OCI-LY3 (cell line): ENCODE data around the gene LRP5.
"Not testable (repeated sequence)": the region's sequence is repeated elsewhere in the genome, so short reads cannot be mapped to it uniquely, and the experiment has no call there.

Experiments
- H2AFZ ChIP-seq: fragments of 200-600, 300-600 bp; shearing (Covaris generic); 2 replicates; pipeline ENCODE4 v1.6.0; 2014; ENCODE audit warnings: antibody characterized with exemption, low read depth, low read length
- H3K27ac ChIP-seq: fragments of 200-600, 300-600 bp; sonication (generic); 2 replicates; pipeline ENCODE4 v1.5.1; 2014; ENCODE audit warnings: mild to moderate bottlenecking, low read length, moderate library complexity, mixed read lengths
- H3K27me3 ChIP-seq: fragments of 200-600, 300-600 bp; sonication (generic); 2 replicates; pipeline ENCODE4 v1.6.1; 2014; ENCODE audit warnings: low read depth, low read length, mixed read lengths
- H3K36me3 ChIP-seq: fragments of 200-600, 300-600 bp; sonication (generic); replicated peaks from 2 replicates; pipeline ENCODE3; 2014; ENCODE audit warnings: low read depth, low read length, mixed read lengths
- H3K4me1 ChIP-seq: fragments of 300-600, 200-600 bp; sonication (generic); 2 replicates; pipeline ENCODE4 v1.6.1; 2014; ENCODE audit warnings: low read length, mixed read lengths
- H3K4me2 ChIP-seq: fragments of 200-600, 300-600 bp; sonication (generic); 2 replicates; pipeline ENCODE4 v1.6.1; 2014; ENCODE audit warnings: low read length, mixed read lengths
- H3K4me3 ChIP-seq: fragments of 300-600, 200-600 bp; sonication (generic); 2 replicates; pipeline ENCODE4 v1.5.1; 2014; ENCODE audit warnings: antibody characterized with exemption, mild to moderate bottlenecking, low read length, moderate library complexity
- H3K79me2 ChIP-seq: fragments of 300-600, 200-600 bp; shearing (Covaris generic); 2 replicates; pipeline ENCODE4 v1.6.1; 2014; ENCODE audit warnings: mild to moderate bottlenecking, low read length, mixed read lengths
- H3K9ac ChIP-seq: fragments of 300-600, 200-600 bp; shearing (Covaris generic); 2 replicates; pipeline ENCODE4 v1.6.0; 2014; ENCODE audit warnings: mild to moderate bottlenecking, low read length, moderate library complexity
- H3K9me3 ChIP-seq: fragments of 200-600, 300-600 bp; shearing (Covaris generic); 2 replicates; pipeline ENCODE4 v1.6.1; 2014; ENCODE audit warnings: low read length, mixed read lengths; ENCODE audit not compliant: insufficient read depth
- H4K20me1 ChIP-seq: fragments of 200-600, 300-600 bp; sonication (generic); 2 replicates; pipeline ENCODE4 v1.6.1; 2016; ENCODE audit warnings: low read length, mixed read lengths; ENCODE audit not compliant: insufficient read depth
- CTCF ChIP-seq: fragments of 200-600, 300-600 bp; sonication (generic); IDR thresholded peaks from 2 replicates; pipeline ENCODE4 v1.5.1; 2014; ENCODE audit warnings: antibody characterized with exemption, low read length, low read depth
- EZH2phosphoT487 ChIP-seq: fragments of 200-600 bp; shearing (Covaris generic); IDR thresholded peaks from 2 replicates; pipeline ENCODE4 v1.6.1; 2018; ENCODE audit warnings: antibody characterized with exemption, mixed run types, low read depth

Gene LRP5

GRCh38 chr11:68397256-68397655 lies 84.9 kb downstream of the LRP5 start:
- Histone ChIP-seq H3K4me3 (no peak overlapping the region), H3K27ac (no peak overlapping the region), H2AFZ (no peak overlapping the region), H3K27me3 (no peaks in the 10 kb centered on the region), H3K36me3 (no peaks in the 10 kb centered on the region), H3K9me3 (no peaks in the 10 kb centered on the region), H4K20me1 (peaks cover 3% of the 10 kb centered on the region; the same call in 1 of the 2 replicates), H3K9ac (no peak overlapping the region), H3K4me2 (no peak overlapping the region), H3K79me2 (no peaks in the 10 kb centered on the region), H3K4me1 (peaks cover 8% of the 10 kb centered on the region)
- no peak for TF ChIP-seq CTCF
- TF ChIP-seq EZH2phosphoT487: no peak

- Histone ChIP-seq H3K27ac (no peak overlapping the region), H3K79me2 (no peaks in the 10 kb centered on the region), H3K4me2 (no peak overlapping the region), H3K9me3 (no peaks in the 10 kb centered on the region), H3K27me3 (no peaks in the 10 kb centered on the region), H3K36me3 (peaks cover 9% of the 10 kb centered on the region), H2AFZ (no peak overlapping the region), H3K4me1 (peaks cover 8% of the 10 kb centered on the region), H3K9ac (no peak overlapping the region), H3K4me3 (no peak overlapping the region), H4K20me1 (peaks cover 3% of the 10 kb centered on the region; the same call in 1 of the 2 replicates)
- no peak for TF ChIP-seq CTCF
- no peak for TF ChIP-seq EZH2phosphoT487
These were observed 86.8 kb downstream of the LRP5 start for GRCh38 chr11:68398995-68399851.

GRCh38 chr11:68399916-68400315 lies 87.5 kb downstream of the LRP5 start:
- no peaks in the 10 kb centered on the region for H3K27me3 ChIP-seq
- H4K20me1 ChIP-seq: peaks cover 3% of the 10 kb centered on the region; the same call in 1 of the 2 replicates
- peaks cover 8% of the 10 kb centered on the region for H3K4me1 ChIP-seq
- peaks cover 10% of the 10 kb centered on the region for H3K36me3 ChIP-seq
- H3K4me2 ChIP-seq: no peak overlapping the region
- no peaks in the 10 kb centered on the region for H3K79me2 ChIP-seq
- no peaks in the 10 kb centered on the region for H3K9me3 ChIP-seq
- no peak overlapping the region for H2AFZ ChIP-seq
- H3K27ac ChIP-seq: no peak overlapping the region
- TF ChIP-seq EZH2phosphoT487 (no peak), CTCF (no peak)
- H3K9ac ChIP-seq: no peak overlapping the region
- H3K4me3 ChIP-seq: no peak overlapping the region

GRCh38 chr11:68400584-68400983 lies 88.2 kb downstream of the LRP5 start:
- not testable (repeated sequence) for H3K9me3 ChIP-seq, H3K79me2 ChIP-seq, H3K4me3 ChIP-seq, H4K20me1 ChIP-seq, H3K27ac ChIP-seq, H3K4me1 ChIP-seq, H3K9ac ChIP-seq, H2AFZ ChIP-seq, H3K4me2 ChIP-seq, H3K27me3 ChIP-seq
- H3K36me3 ChIP-seq: peaks cover 10% of the 10 kb centered on the region
